Erythroblast (primary cell): ENCODE measurements around the gene OAS1.

Source experiments
- GATA1 ChIP-seq: IDR thresholded peaks from 2 replicates; pipeline ENCODE4 v1.6.1; 2011; ENCODE audit warnings: low read depth, mild to moderate bottlenecking, control low read depth, low read length, moderate library complexity
- POLR2A ChIP-seq: IDR thresholded peaks from 2 replicates; pipeline ENCODE4 v1.6.1; 2011; ENCODE audit warnings: mild to moderate bottlenecking, low read length

DNA sequence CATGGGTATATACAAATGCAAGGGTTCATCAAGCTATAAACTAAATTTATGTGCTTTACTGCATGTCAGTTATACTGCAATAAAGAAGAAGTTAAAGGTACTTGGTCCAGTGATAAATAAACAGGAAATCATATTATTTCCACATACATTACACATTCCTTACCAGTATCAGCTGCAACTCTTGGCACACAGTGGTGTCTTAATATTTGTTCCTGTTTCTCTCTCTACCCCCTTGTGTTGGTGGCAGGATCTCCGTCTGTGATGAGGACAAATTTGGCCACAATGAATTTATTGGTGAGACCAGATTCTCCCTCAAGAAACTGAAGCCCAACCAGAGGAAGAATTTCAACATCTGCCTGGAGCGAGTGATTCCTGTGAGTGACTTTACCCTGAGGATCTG lies 19.2 kb upstream of the OAS1 start:
- TF ChIP-seq POLR2A (no peak), GATA1 (no peak)
